Smooth muscle cell of the brain vasculature (primary cell): ENCODE results near the gene DVL2.
"Not testable (repeated sequence)": the region's sequence is repeated elsewhere in the genome, so short reads cannot be mapped to it uniquely, and the experiment has no call there.

ENCODE experiments used
- DNase-seq: peaks from one replicate; pipeline ENCODE4 v3.0.0-alpha.2; 2012; ENCODE audit warnings: low read depth, low spot score

DVL2 gene

GRCh38 chr17:7256766-7257456 is 22.6 kb upstream of the DVL2 start:
- no peak for DNase-seq

DNA sequence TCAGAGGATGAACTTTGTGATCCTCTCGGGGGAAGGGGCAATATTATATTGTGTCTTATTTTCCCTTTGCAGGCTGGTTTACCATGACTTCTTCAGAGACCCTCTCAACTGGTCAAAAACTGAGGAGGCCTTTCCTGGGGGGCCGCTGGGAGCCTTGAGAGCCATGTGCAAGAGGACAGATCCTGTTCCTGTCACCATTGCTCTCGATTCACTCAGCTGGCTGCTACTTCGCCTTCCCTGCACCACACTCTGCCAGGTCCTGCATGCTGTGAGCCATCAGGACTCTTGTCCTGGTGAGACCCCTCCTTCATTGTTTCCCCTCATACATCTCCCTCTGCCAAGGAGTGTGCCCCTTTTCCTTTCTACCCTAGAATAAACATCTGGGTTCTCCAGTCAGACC is 20.2 kb upstream of the DVL2 start:
- no peak for DNase-seq

DNA sequence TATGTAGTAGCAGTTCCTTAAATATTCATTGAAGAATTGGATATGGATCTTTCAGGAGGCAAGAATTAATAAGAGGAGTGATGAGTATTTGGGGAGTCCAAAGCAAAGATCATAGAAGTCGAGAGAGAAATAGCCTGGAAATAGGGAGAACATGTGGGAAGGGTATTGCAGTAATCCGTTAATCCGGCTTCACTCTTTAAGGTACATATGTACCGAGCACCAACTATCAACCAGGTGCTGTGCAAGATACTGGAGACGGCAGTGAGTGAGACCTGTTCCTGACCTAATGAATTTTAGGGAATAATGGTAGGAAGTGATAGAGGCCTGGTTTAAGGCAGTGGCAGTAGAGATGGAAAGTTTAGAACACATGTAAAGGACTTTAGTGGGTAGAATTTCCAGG is 18.8 kb upstream of the DVL2 start:
- DNase-seq: no peak

GRCh38 chr17:7252176-7253043 is 18.1 kb upstream of the DVL2 start, which contains the start of gene ELP5:
Gene ELP5, plus strand, starts transcription at chr17:7252215. Its CDS starts 336 bp downstream, at chr17:7252551.
- DNase-seq: peak; percentile 86

GRCh38 chr17:7251661-7252175 is 17.4 kb upstream of the DVL2 start, which contains the start of gene CTDNEP1:
Gene CTDNEP1, minus strand, starts transcription at chr17:7251734. Its CDS starts 438 bp downstream, at chr17:7251296.
- peak; percentile 99 for DNase-seq

DNA sequence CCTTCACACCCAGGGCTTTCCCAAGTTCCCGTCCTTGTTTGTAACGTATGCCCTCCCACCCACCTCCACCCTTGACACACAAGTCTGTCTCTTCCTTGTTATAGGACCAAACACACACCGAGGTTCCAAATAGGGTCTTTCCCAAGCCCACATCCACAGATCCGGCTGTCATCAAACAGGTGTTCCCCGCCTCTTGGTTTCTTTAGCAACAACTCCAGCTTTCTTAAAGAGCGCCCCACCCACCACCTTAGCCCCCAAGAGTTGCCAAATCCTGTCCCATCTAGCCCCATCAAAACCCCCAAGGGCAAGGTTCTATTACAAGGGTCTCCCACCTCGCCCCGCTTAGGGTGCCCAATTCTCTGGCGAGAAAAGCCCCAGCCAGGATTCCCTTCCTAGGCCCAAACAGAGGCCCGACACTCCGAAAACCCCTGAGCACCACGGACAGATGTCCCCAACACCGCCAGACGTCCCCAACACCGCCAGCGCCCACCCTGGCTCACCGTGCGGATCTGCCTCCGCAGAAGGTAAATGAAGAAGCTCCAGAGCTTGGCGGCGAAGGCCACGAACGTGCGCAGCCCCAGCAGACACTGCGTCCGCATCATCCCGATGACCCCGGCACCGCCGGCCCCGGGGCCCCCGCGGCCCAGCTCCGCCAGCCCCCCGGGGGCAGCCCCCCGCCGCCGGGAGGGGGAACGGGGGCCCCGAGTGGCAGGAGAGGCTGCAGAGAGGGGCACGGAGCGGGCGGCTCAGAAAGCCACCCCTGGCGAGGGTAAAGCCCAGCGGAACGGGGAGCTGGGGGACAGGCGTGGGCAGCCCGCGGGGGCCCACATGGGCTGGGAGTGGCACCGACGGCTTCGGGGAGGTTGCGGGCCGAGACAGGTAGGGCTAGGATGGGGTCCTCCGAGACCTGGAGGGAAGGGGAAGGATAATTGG is 16.6 kb upstream of the DVL2 start:
- DNase-seq: no peak

- no peak for DNase-seq
Measured at GRCh38 chr17:7249830-7250229, 15.5 kb upstream of the DVL2 start.

DNA sequence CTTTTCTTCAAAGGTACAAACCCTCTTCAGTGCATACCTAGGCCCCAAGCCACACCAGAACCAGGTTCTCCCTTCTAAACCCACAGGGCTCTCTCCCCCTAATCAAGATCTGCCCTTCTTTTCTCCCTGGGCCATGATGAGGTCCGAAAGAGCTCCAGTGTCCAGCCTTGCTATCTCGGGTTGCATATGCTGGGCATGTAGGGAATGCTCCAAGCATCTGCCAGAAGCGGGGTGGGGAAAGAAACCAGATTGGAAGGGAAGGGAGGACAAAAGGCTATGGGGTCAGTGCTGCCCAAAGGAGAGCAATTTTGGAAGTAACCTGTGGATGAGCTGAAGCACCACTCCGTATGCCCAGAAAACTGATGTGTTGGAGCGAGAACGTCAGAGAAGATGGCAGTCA is 14.9 kb upstream of the DVL2 start:
- no peak for DNase-seq

DNA sequence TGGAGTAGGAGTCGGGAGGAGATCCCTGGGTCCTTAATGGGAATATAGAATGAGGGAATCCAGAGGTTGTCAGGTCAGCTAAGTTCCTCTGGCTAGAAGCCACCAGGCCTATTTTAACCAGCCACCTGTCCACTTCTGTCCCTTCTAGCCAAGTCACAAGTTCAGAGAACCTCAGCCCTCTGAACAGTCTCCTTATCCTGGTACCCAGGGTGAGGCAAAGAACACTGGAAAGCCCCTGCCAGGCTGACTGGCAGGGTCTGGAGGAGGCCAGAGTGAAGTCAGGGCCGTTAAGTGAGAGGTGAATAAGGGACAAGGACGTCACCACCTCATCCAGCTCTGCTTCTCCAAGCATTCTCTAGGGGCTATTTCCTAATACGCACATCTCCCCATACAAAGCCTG is 14.5 kb upstream of the DVL2 start:
- no peak for DNase-seq

- no peak for DNase-seq
Measured at GRCh38 chr17:7246779-7247178, 12.5 kb upstream of the DVL2 start.

DNA sequence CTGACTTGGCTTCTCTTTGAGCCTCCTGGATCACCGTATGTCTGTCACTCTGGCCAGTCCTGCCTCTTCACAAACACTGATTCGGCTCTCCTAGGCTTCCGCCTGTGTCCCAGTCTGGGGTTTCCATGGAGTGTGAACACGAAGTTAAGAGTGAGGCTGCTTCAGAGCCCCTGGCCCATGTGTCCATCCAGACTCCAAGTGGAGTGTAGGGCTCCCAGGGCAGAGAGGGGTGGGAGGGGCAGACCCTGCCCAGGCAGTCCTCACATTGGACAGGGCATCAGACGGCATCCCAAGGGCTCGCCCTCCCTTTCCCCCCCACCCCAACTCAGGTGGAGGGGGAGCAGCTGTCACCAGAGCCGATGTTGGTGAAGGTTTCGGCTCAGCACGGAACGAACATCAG is 9.5 kb upstream of the DVL2 start:
- not testable (repeated sequence) for DNase-seq

GRCh38 chr17:7243453-7243729 is 9.1 kb upstream of the DVL2 start:
- no peak for DNase-seq

GRCh38 chr17:7242717-7243452 is 8.6 kb upstream of the DVL2 start:
- peak; percentile 93 for DNase-seq

DNA sequence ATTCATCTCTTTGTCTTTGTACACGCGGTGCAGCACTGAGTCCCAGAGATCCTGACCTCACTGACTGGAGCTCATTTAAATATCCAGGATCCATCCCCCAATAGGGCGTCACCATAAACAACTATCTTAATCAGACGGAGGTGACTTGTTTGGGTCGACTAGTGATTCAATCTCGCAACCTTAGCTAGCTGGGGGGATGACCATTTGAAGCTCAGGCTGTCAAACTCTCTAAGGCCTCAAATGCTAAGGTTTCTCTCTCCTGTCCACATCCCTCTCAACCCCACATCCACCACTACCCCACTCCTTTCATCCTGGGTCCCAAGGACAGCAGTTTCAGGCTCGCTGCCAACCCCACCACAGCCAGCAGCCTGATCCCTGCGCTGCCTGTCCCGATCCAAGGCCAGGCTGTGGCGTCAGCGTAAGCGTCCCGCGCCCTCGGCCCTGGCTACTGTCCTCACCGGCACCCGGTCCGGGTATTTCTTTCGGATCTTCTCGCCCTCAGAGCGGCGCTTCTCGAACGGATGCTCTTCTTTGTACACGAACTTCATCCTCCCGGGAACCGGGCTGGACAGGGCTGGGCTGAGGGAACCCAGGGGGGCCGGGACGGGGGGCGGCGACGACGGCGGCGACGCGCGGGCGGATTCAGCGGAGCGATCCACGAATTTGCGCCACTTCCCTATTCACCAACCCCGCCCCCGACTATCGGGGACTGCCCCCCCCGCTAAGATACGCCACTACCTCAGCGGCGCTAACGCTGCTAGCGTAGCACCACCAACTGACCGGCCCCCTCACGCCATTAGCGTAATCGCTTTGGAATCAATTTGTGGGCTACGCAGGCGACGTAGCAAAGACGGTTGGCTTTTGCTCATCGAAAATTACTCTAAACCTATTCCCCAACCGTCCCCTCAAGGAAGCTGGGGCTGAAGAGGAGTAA is 7.7 kb upstream of the DVL2 start, which contains the start of gene GABARAP:
Gene GABARAP (minus strand): TSS at position 667 of the 934 bp plus-strand sequence. CDS start 119 bp downstream, at position 548.
- peak; percentile 89 for DNase-seq

DNA sequence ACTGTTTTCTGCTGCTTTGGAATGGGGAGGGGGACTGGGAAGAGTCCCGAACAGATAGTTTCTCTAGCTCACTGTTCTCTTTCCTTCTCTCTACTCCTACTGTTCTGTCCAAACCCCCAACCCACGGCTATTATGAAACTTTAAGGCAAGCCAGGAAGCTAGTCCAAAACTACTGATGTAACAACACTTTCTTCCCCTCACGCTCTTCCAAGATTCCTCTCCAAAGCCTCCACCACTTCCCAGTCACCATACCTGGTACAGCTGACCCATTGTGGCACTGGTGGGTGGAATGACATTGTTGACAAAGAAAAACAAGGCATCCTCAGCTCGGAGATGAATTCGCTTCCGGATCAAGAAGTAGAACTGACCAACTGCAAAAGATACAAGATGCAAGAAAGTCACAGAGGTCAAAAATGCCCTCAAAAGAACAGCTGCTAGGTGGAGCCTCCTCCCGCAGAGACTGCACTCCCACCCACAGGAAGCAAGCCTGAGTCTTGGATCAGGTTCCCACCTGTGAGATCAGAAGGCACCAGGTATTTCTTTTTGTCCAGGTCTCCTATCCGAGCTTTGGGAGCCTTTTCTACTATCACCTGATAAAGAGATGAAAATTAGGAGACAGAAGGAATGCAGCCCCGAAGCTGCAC is 6.9 kb upstream of the DVL2 start:
- DNase-seq: no peak

DNA sequence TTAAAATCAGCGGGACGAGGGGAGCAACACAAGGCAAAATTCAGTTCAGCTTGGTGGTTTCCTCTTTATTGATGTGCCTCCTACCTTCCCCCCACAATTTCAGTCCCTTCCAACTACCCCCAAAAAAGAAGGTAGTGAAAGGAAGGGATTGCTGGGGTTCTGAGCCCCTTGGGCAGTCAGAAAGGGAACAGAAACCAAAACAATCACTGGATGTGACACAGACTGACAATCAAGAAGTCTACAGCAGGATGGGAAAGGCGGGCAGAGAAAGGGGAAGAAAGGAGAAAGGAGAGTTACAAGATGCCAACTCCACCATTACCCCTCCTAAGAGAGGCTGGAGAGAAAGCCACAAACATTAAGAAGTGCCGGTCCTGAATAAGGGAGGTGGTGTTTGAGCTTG is 6.1 kb upstream of the DVL2 start:
- no peak for DNase-seq

- DNase-seq: peak; percentile 100
Measured at GRCh38 chr17:7239091-7240027, 5.0 kb upstream of the DVL2 start, which contains the start of gene PHF23. Gene PHF23, minus strand, starts transcription at chr17:7239457. Its CDS starts 178 bp downstream, at chr17:7239279.
